Endothelial cell of umbilical vein (primary cell): ENCODE measurements around the gene PIWIL4.

Source experiments
- POLR2A ChIP-seq: IDR thresholded peaks from 2 replicates; pipeline ENCODE4 v1.6.1; 2012; ENCODE audit warnings: low read depth, mild to moderate bottlenecking, control low read depth, low read length
- TF ChIP-seq, protein P1 (sequence below), 2 donors: IDR thresholded peaks; 1 replicate in 1 of 2; 2 replicates in 1 of 2; pipeline ENCODE4 v1.5.1; 2011; ENCODE audit warnings: low read length in 2 of 2, mild to moderate bottlenecking in 2 of 2, moderate library complexity in 2 of 2, control low read depth in 1 of 2, inconsistent platforms in 1 of 2, low read depth in 1 of 2; ENCODE audit not compliant: insufficient read depth in 1 of 2; ENCODE audit errors: extremely low read depth in 1 of 2

DNA sequence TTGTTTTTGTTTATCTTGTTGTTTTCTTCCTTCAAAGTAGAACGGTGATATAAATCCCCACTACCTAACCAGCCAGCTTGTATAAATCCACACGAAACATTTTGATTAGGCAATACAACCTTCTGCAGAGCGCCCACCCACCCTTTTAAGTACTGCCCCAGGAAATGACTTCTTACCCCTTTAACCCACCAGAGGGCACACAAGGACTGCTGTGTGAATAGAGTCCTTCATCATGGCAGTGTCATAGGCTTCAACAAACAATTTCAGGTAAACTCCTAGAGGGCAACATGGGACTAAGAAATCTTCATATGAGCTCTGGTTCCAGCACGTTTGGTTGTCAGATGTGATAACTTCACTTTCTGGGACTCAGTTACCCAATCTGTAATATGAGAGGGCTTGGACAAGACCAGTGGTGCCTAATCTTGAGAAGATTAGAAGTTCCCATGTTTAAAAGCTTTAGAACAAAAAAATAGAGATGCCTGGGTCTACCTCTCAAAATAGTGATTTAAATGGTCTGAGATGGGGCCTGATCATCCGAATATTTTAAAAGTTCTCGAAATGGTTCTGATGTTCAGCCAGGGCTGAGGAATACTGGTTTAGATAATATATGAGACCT is 56.1 kb downstream of the PIWIL4 start:
- TF ChIP-seq, protein P1, sequence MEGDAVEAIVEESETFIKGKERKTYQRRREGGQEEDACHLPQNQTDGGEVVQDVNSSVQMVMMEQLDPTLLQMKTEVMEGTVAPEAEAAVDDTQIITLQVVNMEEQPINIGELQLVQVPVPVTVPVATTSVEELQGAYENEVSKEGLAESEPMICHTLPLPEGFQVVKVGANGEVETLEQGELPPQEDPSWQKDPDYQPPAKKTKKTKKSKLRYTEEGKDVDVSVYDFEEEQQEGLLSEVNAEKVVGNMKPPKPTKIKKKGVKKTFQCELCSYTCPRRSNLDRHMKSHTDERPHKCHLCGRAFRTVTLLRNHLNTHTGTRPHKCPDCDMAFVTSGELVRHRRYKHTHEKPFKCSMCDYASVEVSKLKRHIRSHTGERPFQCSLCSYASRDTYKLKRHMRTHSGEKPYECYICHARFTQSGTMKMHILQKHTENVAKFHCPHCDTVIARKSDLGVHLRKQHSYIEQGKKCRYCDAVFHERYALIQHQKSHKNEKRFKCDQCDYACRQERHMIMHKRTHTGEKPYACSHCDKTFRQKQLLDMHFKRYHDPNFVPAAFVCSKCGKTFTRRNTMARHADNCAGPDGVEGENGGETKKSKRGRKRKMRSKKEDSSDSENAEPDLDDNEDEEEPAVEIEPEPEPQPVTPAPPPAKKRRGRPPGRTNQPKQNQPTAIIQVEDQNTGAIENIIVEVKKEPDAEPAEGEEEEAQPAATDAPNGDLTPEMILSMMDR (IDR thresholded peaks at IDR 0.05; ENCODE audit: extremely low read depth in 1 of 2, insufficient read depth in 1 of 2, low read depth in 1 of 2, low read length in 2 of 2), result peak; percentile 58 to 72
- no peak for TF ChIP-seq POLR2A
